ENCODE results near the gene SYT1. TPM values are rescaled to one million over a fixed set of nuclear protein-coding genes. Genes with fewer than 3 reads are reported as not detected.
"Not testable (repeated sequence)": the region's sequence is repeated elsewhere in the genome, so short reads cannot be mapped to it uniquely, and the experiment has no call there.

The SYT1 gene
- polyA plus RNA-seq, 5 donors = 2.7 to 6.4 (median 5.0) TPM

DNA sequence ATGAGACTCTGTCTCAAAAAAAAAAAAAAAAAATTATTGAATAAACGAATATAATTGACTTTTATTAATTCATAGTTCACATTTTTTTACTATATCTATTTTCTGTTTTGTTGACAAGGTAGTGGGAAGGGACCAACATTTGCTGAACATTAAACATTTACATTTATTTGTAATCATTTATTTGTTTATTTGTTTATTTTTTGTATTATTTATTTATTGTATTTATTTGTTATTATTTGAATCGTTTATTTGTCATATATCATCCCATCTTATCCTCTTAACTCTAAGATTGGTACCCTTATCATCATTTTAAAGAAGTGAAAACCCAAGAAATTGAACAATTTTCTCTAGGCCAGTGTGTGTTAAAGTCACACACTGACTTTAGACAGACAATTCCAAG lies 101.5 kb downstream of the SYT1 start:
- DNase-seq = no peak

DNA sequence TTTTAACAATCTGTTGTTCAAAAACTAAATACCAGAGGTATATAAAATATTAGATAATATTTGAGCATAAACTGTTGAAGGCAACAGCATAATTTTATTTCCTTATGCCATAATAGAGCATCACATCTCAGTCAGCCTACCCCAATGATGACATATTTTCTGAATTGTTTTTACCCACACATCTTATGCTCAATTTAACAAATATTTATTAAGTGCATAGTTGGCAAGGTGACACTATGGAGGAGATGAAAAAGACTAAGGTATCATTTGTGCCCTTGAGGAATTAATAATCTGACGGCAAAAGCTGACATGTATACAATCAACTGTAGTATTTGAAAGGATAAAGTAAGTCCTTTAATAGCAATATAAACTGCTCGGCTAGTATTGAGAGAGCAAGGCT lies 102.4 kb downstream of the SYT1 start:
- DNase-seq = no peak

DNA sequence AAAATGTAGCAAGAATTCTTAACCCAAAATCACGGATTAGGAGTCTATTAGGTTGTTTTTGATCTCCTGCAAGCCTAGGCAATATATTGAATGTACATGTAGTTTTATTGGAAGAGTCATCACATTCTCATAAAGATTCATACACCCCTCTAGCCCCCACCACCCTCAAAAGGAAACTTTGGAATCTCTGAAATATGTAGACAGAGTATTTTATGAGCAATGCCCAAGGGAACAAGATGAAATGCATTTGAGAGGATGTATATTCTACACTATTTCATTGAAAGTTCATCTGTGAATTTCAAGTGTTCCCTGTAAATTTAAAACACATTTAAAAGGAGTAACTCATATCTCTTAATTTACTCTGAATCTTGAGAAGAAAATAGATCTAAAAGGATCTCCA lies 103.7 kb downstream of the SYT1 start:
- no peak for DNase-seq

- DNase-seq = no peak
Observed at GRCh38 chr12:78970041-78970440, 105.5 kb downstream of the SYT1 start.

DNA sequence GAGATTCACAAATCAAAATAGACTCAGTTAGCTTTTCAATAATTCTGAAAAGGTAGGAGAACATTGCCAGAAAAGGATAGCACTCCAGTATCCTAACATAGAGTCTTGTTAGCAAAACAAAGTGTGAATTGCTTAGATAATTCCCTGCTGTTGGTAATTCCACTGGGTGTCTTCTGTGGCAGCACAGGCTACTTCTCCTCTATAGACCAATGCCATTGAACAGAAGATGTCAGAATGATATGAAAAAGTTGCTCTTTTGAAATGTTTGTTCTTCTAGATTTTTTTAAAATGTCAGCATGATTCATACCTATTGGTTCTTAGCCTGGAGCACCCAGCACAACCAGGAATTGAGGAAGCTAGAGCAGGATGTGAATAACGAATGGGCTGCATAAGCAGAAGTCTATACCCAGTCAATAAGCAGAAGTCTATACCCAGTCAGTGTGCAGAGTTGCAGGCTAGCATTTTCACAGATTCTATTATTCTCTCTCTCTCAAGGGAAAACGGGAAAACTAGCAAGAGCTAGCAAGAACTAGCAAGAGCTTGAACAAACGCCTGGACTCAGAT lies 112.8 kb downstream of the SYT1 start:
- no peak for DNase-seq

GRCh38 chr12:78994168-78994791 lies 129.7 kb downstream of the SYT1 start:
- no peak for DNase-seq

DNA sequence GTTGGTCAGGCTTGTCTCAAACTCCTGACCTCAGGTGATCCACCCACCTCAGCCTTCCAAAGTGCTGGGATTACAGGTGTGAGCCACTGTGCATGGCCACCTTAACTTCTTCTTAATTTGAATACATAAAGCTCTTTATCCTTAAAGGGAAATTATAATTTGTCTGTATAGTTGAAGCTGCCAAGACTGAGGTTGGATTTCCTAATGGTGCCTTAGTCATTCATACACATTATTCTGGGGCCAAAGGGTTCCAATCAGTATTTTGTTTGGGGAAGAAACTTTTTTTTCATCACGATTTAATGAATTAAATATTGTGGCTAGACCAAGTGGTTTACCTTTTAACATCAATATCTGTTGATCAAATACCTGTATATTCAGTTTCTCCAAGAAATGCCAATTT lies 135.9 kb downstream of the SYT1 start:
- DNase-seq = no peak

DNA sequence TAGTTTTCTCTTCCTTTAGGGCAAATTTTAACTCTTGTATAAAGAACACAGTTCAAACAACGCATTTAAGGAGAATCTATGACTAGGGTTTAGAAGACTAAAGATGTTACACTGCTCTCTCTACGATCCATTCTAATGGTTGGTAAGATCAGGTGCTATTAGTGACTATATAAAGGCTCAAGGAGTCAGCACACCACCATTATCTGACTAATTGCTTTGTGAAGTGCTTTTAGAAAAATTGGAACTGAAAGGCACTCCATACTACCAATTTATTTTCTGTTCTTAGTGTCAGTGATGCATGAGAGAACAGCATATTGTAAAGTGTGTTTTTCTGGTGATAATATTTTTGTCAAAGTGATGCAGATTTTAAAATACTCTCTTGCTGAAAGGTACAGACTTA lies 136.8 kb downstream of the SYT1 start:
- DNase-seq = no peak

GRCh38 chr12:79006306-79006705 lies 141.7 kb downstream of the SYT1 start:
- no peak for DNase-seq

GRCh38 chr12:79008591-79008990 lies 144.0 kb downstream of the SYT1 start:
- DNase-seq = no peak

DNA sequence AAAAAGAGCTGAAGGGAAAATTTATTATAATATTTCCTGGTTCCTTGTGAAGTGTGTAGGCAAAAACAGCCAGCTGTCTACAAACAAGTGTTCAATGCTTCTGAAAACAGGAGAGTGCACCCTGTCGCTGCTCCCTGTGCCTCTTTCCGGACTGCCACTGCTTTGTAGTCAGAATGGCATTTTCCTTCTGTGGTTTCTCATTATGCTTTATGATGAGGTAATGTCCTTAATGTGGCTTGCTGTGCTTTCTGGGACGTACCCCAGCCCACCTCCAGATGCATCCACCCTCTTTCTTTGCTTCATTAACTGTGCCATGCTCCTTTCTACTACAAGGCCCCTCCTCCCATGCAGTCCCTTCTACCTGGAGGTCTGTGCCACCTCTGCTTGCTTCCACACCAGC lies 148.1 kb downstream of the SYT1 start:
- no peak for DNase-seq

DNA sequence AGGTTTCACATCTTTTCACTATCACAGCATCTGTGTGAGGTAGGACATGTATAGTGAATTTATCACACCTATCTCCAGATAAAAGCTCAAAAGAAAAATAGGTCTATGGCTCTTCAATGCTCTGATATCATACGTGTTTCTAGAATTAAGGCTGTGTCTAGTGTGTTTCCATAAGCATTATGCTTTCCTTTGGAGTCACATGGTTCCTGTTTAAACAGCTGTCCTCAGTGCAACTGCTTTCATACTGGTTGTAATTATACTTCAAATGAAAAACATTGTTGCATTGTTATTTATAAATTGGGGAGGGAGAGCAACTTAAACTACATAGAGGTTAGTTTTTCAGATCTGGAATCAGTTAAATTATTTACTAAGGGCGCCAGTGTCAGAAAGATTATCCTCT lies 151.6 kb downstream of the SYT1 start:
- no peak for DNase-seq

DNA sequence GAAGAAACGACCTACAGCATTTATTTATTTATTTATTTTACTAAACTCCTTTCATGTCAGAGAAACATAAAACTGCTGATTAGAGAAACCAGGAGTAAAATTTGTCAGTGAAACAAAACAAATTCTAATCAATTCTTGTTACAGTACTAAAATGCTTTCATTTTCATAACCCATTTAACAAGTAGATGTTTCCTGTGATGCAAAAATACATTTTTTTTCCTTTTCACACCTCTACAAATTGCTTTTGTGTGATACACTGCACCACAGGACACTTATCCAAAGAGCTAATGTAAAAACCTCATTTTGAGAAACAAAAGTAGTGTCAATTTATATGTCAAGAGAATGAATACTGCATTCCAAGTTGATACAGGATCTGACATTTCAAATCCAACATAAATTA lies 155.1 kb downstream of the SYT1 start:
- no peak for DNase-seq

- no peak for DNase-seq
Observed at GRCh38 chr12:79020106-79020505, 155.5 kb downstream of the SYT1 start.

DNA sequence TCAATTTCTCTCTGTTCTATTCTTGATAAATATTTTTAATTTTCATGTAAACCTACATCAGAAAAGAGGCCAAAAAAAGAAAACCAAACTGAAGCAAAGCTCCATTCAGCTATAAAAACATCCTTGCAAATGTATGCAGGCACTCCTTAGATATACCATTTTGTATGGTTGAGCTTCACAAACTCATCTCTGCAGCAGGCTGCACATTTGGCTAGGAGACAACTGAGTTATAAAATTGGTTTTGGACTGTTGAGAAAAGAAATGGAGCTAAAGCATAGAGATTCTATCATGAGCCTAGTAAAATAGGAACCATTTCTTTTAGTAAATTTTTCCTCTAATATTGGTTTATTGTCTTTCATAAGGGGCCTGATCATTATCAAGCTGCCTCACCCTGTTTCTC lies 156.4 kb downstream of the SYT1 start:
- no peak for DNase-seq

DNA sequence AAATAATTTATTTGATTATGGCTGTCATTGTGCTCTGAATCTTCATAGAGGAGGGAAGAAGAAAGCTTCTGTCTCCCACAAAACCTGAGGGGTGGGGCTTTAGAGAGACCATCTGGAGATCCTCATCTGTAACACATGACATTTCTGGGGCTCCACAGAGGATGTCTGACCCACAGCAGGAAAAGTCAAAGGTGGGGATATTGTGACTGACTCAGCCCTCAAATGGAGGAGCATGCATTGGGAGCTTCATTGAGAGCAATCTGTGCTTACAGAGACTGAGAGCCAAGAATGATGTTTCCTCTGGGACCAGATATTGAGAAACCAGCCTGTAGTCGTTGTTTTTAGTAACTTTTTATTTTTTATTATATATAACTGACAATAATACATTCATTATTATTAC lies 158.7 kb downstream of the SYT1 start:
- no peak for DNase-seq

- DNase-seq = no peak
Observed at GRCh38 chr12:79023784-79024183, 159.2 kb downstream of the SYT1 start.

- DNase-seq = no peak
Observed at GRCh38 chr12:79033788-79034187, 169.2 kb downstream of the SYT1 start.

DNA sequence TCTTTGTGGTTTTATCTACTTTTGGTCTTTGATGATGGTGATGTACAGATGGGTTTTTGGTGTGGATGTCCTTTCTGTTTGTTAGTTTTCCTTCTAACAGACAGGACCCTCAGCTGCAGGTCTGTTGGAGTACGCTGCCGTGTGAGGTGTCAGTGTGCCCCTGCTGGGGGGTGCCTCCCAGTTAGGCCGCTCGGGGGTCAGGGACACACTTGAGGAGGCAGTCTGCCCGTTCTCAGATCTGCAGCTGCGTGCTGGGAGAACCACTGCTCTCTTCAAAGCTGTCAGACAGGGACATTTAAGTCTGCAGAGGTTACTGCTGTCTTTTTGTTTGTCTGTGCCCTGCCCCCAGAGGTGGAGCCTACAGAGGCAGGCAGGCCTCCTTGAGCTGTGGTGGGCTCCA lies 180.2 kb downstream of the SYT1 start:
- not testable (repeated sequence) for DNase-seq

- not testable (repeated sequence) for DNase-seq
Observed at GRCh38 chr12:79045149-79045703, 180.7 kb downstream of the SYT1 start.

GRCh38 chr12:79046021-79046420 lies 181.4 kb downstream of the SYT1 start:
- no peak for DNase-seq

DNA sequence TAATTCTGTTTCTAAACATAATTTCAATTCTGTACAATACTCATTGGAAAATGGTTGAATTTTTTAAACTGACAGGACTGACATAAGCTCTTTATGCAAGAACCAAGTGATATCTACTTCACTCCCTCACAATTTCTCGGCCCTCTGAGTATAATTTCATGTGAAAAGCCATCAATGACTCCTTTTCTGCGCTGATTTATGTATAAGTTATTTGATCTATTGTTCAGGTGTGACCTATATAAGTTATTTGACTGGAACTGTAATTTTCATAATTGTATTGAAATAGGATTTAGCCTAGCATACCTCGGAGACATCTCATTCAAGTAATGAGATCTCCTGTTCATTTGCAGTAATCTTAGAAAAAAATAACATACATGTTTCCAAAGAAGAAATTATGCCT lies 184.4 kb downstream of the SYT1 start:
- no peak for DNase-seq

DNA sequence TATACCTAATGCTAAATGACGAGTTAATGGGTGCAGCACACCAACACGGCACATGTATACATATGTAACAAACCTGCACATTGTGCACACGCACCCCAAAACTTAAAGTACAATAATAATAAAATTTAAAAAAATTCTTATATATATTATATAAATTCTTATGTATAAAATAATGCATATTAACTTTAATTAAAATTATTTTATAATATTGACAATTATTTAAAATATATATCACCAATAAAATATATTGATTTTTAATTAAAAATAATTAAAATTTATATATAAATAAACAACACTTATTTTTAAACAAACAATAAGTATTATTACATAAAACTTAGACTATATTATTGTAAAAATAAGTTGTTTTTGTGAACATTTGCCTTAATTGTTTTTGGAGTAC lies 188.8 kb downstream of the SYT1 start:
- DNase-seq = no peak
